K562 (cell line): ENCODE data around the gene ATRX. TPM values are rescaled to one million over a fixed set of nuclear protein-coding genes. Genes with fewer than 3 reads are reported as not detected.
A peak's percentile ranks its signal among the peaks of the same experiment; 100 is the strongest.

Experiments
- ARID1B ChIP-seq: fragments of 450-650 bp; IDR thresholded peaks from 2 replicates; pipeline ENCODE4 v1.6.1; 2016; ENCODE audit warnings: antibody characterized with exemption, mild to moderate bottlenecking, inconsistent platforms
- CHAMP1 ChIP-seq: fragments of 450-650 bp; IDR thresholded peaks from 2 replicates; pipeline ENCODE4 v1.6.1; 2016; ENCODE audit warnings: mild to moderate bottlenecking
- CREB1 ChIP-seq, 2 experiments: sonication (generic) in 1 of 2; formaldehyde crosslinking in 1 of 2; IDR thresholded peaks; 2 replicates each; pipeline versions ENCODE4 v1.6.1 to v1.8.0; 2012 to 2022; ENCODE audit warnings: inconsistent platforms in 1 of 2, mild to moderate bottlenecking in 1 of 2, missing genetic modification reagents in 1 of 2, moderate library complexity in 1 of 2
- CREM ChIP-seq: IDR thresholded peaks from 2 replicates; pipeline ENCODE4 v1.6.1; 2014; ENCODE audit warnings: antibody characterized with exemption, low read depth
- NFE2 ChIP-seq: IDR thresholded peaks from 2 replicates; pipeline ENCODE4 v1.6.1; 2014; ENCODE audit warnings: antibody characterized with exemption, low read depth
- NFRKB ChIP-seq: fragments of 450-650 bp; IDR thresholded peaks from 2 replicates; pipeline ENCODE4 v1.6.1; 2016; ENCODE audit warnings: low read depth
- PHF8 ChIP-seq: fragments of 200-600 bp; sonication (generic); IDR thresholded peaks from 2 replicates; pipeline ENCODE4 v1.6.1; 2012; ENCODE audit warnings: mixed run types, mild to moderate bottlenecking, inconsistent platforms, low read length, moderate library complexity, borderline replicate concordance
- POLR2H ChIP-seq: IDR thresholded peaks from 2 replicates; pipeline ENCODE4 v1.6.1; 2016; ENCODE audit warnings: missing genetic modification characterization, low read depth, mild to moderate bottlenecking, control low read depth, missing compliant biosample characterization, moderate library complexity
- PRDM10 ChIP-seq: fragments of 450-650 bp; IDR thresholded peaks from 2 replicates; pipeline ENCODE4 v1.6.1; 2018; ENCODE audit not compliant: partially characterized antibody
- SP1 ChIP-seq: sonication (generic); formaldehyde crosslinking; IDR thresholded peaks from 2 replicates; pipeline ENCODE4 v1.8.1; 2022; ENCODE audit warnings: mild to moderate bottlenecking, missing genetic modification reagents
- STAT5B ChIP-seq: fragments of 250-450 bp; sonication (Bioruptor Pico); IDR thresholded peaks from 2 replicates; pipeline ENCODE4 v1.8.0; 2021; ENCODE audit warnings: mild to moderate bottlenecking, inconsistent platforms
- TAF7 ChIP-seq: fragments of 450-650 bp; IDR thresholded peaks from 2 replicates; pipeline ENCODE4 v1.6.1; 2016; ENCODE audit warnings: missing genetic modification characterization, missing compliant biosample characterization
- THRAP3 ChIP-seq: fragments of 450-650 bp; IDR thresholded peaks from 2 replicates; pipeline ENCODE4 v1.6.1; 2016; ENCODE audit warnings: mild to moderate bottlenecking, inconsistent platforms, borderline replicate concordance
- ZBTB11 ChIP-seq, 3 experiments: fragments of 200-800 bp in 1 of 3; fragments of 250-450 bp in 1 of 3; fragments of 450-650 bp in 1 of 3; sonication (Bioruptor Pico) in 1 of 3; sonication (Bioruptor generic) in 1 of 3; formaldehyde crosslinking in 1 of 3; IDR thresholded peaks; 2 replicates each; pipeline versions ENCODE4 v1.6.1 to v1.8.0; 2016 to 2022; ENCODE audit warnings: mild to moderate bottlenecking in 2 of 3, missing genetic modification characterization in 2 of 3, missing compliant biosample characterization in 1 of 3, moderate library complexity in 1 of 3
- ZNF354B ChIP-seq: fragments of 250-450 bp; sonication (Bioruptor Pico); IDR thresholded peaks from 2 replicates; pipeline ENCODE4 v1.4.0; 2020
- polyA plus RNA-seq, 8 experiments: library from polyadenylated mRNA; depleted of rRNA in 4 of 8; stranded (reverse) in 5 of 8; unstranded in 3 of 8; fragments of >200 nt; fragmentation: Nextera tagmentation in 2 of 8; fragmentation: Illumina TruSeq in 1 of 8; extraction: Ambion mirVana in 2 of 8; extraction: Trizol in 1 of 8; gene quantifications; 2 replicates each; pipeline versions ENCODE4 v1.2.1 to v1.2.3, GENCODE V29; 2011 to 2014; ENCODE audit warnings: inconsistent platforms in 1 of 8, missing spikeins in 1 of 8
- total RNA-seq, 7 experiments: library from RNA; depleted of rRNA in 6 of 7; stranded (reverse); fragments of >200 nt in 6 of 7; fragmentation: Illumina TruSeq in 2 of 7; extraction: Trizol in 2 of 7; gene quantifications; 2 replicates each; pipeline versions ENCODE4 v1.2.1 to v1.2.3, GENCODE V29; 2011 to 2021; ENCODE audit warnings: low replicate concordance in 1 of 7
- TF ChIP-seq, protein P1 (sequence below): fragments of 450-650 bp; IDR thresholded peaks from 2 replicates; pipeline ENCODE4 v1.6.1; 2016

The ATRX gene
- total and polyA plus RNA-seq, 9 of the 15 experiments (the other 6 are each of a cell fraction or from before 2014, with no cell fraction given): 7.7 to 23.1 (median 20.2) TPM

- TF ChIP-seq CHAMP1 (no peak), PRDM10 (peak; percentile 64), NFE2 (no peak), POLR2H (tag) (peak; percentile 60), ZNF354B (CRISPR knock-in tag) (no peak), TAF7 (tag) (peak; percentile 89), ZBTB11 (CRISPR knock-in tag; IDR thresholded peaks at IDR 0.05) (no peak), ARID1B (no peak), NFRKB (peak; percentile 90), CREB1 (IDR thresholded peaks at IDR 0.05) (peak; percentile 20; the same call in 1 of the 2 replicates), CREB1 (CRISPR knock-in tag; IDR thresholded peaks at IDR 0.05) (no peak), STAT5B (CRISPR knock-in tag) (no peak), SP1 (CRISPR knock-in tag) (no peak), CREM (peak; percentile 35; the same call in 1 of the 2 replicates), PHF8 (peak; percentile 75), THRAP3 (no peak)
- TF ChIP-seq, protein P1, sequence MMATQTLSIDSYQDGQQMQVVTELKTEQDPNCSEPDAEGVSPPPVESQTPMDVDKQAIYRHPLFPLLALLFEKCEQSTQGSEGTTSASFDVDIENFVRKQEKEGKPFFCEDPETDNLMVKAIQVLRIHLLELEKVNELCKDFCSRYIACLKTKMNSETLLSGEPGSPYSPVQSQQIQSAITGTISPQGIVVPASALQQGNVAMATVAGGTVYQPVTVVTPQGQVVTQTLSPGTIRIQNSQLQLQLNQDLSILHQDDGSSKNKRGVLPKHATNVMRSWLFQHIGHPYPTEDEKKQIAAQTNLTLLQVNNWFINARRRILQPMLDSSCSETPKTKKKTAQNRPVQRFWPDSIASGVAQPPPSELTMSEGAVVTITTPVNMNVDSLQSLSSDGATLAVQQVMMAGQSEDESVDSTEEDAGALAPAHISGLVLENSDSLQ: no peak
These were observed at the start of gene ATRX (continued) for GRCh38 chrX:77785486-77786364.
